ENCODE data around the gene OIP5.

- TF ChIP-seq CTCF (IDR thresholded peaks at IDR 0.05; ENCODE audit: low read depth, low read length, poor library complexity, severe bottlenecking) (no peak), EZH2phosphoT487 (IDR thresholded peaks at IDR 0.05; ENCODE audit: borderline replicate concordance, low read length) (no peak)
Measured at GRCh38 chr15:41350057-41350717, 17.8 kb upstream of the OIP5 start.
